Sigmoid colon (tissue), 7 donors: ENCODE data around the gene HEXD. TPM values are rescaled to one million over a fixed set of nuclear protein-coding genes. Genes with fewer than 3 reads are reported as not detected.

Source experiments
- DNase-seq: peaks from one replicate; pipeline ENCODE4 v3.0.0-alpha.2; 2019
- H3K27ac ChIP-seq, 4 donors: fragments of 200-600 bp; sonication (generic); one replicate each; pipeline ENCODE4 v1.5.1; 2016 to 2019; ENCODE audit warnings: mild to moderate bottlenecking in 1 of 4
- H3K27me3 ChIP-seq, 3 donors: fragments of 200-600 bp; sonication (generic); one replicate each; pipeline ENCODE4 v1.5.1; 2019; ENCODE audit warnings: mild to moderate bottlenecking in 1 of 3
- H3K36me3 ChIP-seq, 4 donors: fragments of 200-600 bp; sonication (generic); one replicate each; pipeline ENCODE4 v1.5.1; 2016 to 2019
- H3K4me1 ChIP-seq, 4 donors: fragments of 200-600 bp; sonication (generic); one replicate each; pipeline ENCODE4 v1.5.1; 2017 to 2019
- H3K4me3 ChIP-seq, 4 donors: fragments of 200-600 bp; sonication (generic); one replicate each; pipeline ENCODE4 v1.5.1; 2017 to 2019; ENCODE audit warnings: mild to moderate bottlenecking in 2 of 4, moderate library complexity in 1 of 4
- H3K9me3 ChIP-seq, 4 donors: fragments of 200-600 bp in 3 of 4; sonication (generic) in 3 of 4; one replicate each; pipeline versions ENCODE4 v1.5.1 to v1.6.1; 2013 to 2019
- CTCF ChIP-seq, 4 experiments: fragments of 450-650 bp in 3 of 4; fragments of 200-600 bp in 1 of 4; IDR thresholded peaks; one replicate each; pipeline ENCODE4 v1.5.1; 2016 to 2019; ENCODE audit warnings: antibody characterized with exemption in 4 of 4, mild to moderate bottlenecking in 3 of 4, moderate library complexity in 2 of 4
- EP300 ChIP-seq, 4 donors: sonication (generic); formaldehyde crosslinking; IDR thresholded peaks; one replicate each; pipeline ENCODE4 v1.6.1; 2017; ENCODE audit warnings: antibody characterized with exemption in 4 of 4
- POLR2A ChIP-seq, 2 donors: fragments of 450-650 bp; IDR thresholded peaks; one replicate each; pipeline ENCODE4 v1.6.1; 2016; ENCODE audit warnings: antibody characterized with exemption in 2 of 2, mild to moderate bottlenecking in 2 of 2, moderate library complexity in 2 of 2
- POLR2AphosphoS5 ChIP-seq, 4 donors: sonication (generic); formaldehyde crosslinking; IDR thresholded peaks; one replicate each; pipeline ENCODE4 v1.6.1; 2017; ENCODE audit warnings: antibody characterized with exemption in 4 of 4
- WGBS, 2 donors: extraction: QIAGEN DNeasy Blood & Tissue Kit; methylation state at CpG; one replicate each; pipeline ENCODE4 v1.1.7; 2013; 5-methylcytosine and 5-hydroxymethylcytosine counted together
- intact Hi-C: fragments of 100-400 bp; cut with DNase I; formaldehyde crosslinking; loops from one replicate; pipeline ENCODE4 v1.15.1; 2023
- polyA plus RNA-seq, 3 donors: library from polyadenylated mRNA; stranded (reverse); fragments of 200-250 nt; gene quantifications; one replicate each; pipeline ENCODE4 v1.2.3, GENCODE V29; 2013
- total RNA-seq, 4 donors: library from RNA; depleted of rRNA; stranded (reverse); fragments of >200 nt; gene quantifications; one replicate each; pipeline ENCODE4 v1.1.0, GENCODE V29; 2016
- donor health status: healthy with polysubstance abuse.
- donor health status: Bipolar disorder and iron deficiency.
- donor health status: healthy.

Gene HEXD
- total and polyA plus RNA-seq, 7 donors: 9.5 to 46.2 (median 23.9) TPM

- no peaks in the 10 kb centered on the region for H3K27me3 ChIP-seq
- intact Hi-C loops: no loop called here
- H3K9me3 ChIP-seq: no peaks in the 10 kb centered on the region
- H3K36me3 ChIP-seq: peaks cover 0 to 38% (median 0%) of the 10 kb centered on the region in 4 donors
- 93 to 95% methylated on average over 18 of the region's 18 CpGs for WGBS, 2 donors
- TF ChIP-seq POLR2AphosphoS5 (IDR thresholded peaks at IDR 0.05): no peak
- no peak for TF ChIP-seq POLR2A (IDR thresholded peaks at IDR 0.05)
- no peak for TF ChIP-seq EP300 (IDR thresholded peaks at IDR 0.05)
- TF ChIP-seq CTCF (IDR thresholded peaks at IDR 0.05): no peak
- H3K4me1 ChIP-seq: no peaks in the 10 kb centered on the region
- H3K27ac ChIP-seq: no peak overlapping the region
- DNase-seq: no peak
- no peak overlapping the region for H3K4me3 ChIP-seq
Measured at GRCh38 chr17:82437325-82437668, 19.1 kb downstream of the HEXD start.

- H3K4me1 ChIP-seq: no peaks in the 10 kb centered on the region
- DNase-seq: no peak
- no peaks in the 10 kb centered on the region for H3K9me3 ChIP-seq
- intact Hi-C loops: no loop called here
- WGBS, 2 donors: 89 to 94% methylated on average over 26 of the region's 26 CpGs
- peaks cover 0 to 49% (median 6%) of the 10 kb centered on the region in 4 donors for H3K36me3 ChIP-seq
- no peaks in the 10 kb centered on the region for H3K27me3 ChIP-seq
- H3K4me3 ChIP-seq: no peak overlapping the region
- no peak for TF ChIP-seq EP300 (IDR thresholded peaks at IDR 0.05)
- TF ChIP-seq CTCF (IDR thresholded peaks at IDR 0.05): no peak
- TF ChIP-seq POLR2AphosphoS5 (IDR thresholded peaks at IDR 0.05): no peak
- no peak for TF ChIP-seq POLR2A (IDR thresholded peaks at IDR 0.05)
- H3K27ac ChIP-seq: no peak overlapping the region
Measured at GRCh38 chr17:82438401-82439193, 20.4 kb downstream of the HEXD start.

- Histone ChIP-seq H3K4me1 (no peaks in the 10 kb centered on the region), H3K27me3 (no peaks in the 10 kb centered on the region), H3K27ac (no peak overlapping the region), H3K36me3 (peaks cover 0 to 50% (median 7%) of the 10 kb centered on the region in 4 donors), H3K9me3 (no peaks in the 10 kb centered on the region), H3K4me3 (no peak overlapping the region)
- intact Hi-C loops: no loop called here
- 91% methylated on average over 29 of the region's 29 CpGs for WGBS, 2 donors
- no peak for TF ChIP-seq CTCF (IDR thresholded peaks at IDR 0.05)
- no peak for TF ChIP-seq EP300 (IDR thresholded peaks at IDR 0.05)
- no peak for TF ChIP-seq POLR2A (IDR thresholded peaks at IDR 0.05)
- TF ChIP-seq POLR2AphosphoS5 (IDR thresholded peaks at IDR 0.05): no peak
- DNase-seq: no peak
Measured at GRCh38 chr17:82439194-82439828, 21.2 kb downstream of the HEXD start.

- H3K9me3 ChIP-seq: no peaks in the 10 kb centered on the region
- intact Hi-C loops: no loop called here
- WGBS, 2 donors: 95 to 96% methylated on average over 34 of the region's 34 CpGs
- DNase-seq: no peak
- no peaks in the 10 kb centered on the region for H3K27me3 ChIP-seq
- peaks cover 0 to 56% (median 7%) of the 10 kb centered on the region in 4 donors for H3K36me3 ChIP-seq
- TF ChIP-seq POLR2AphosphoS5 (IDR thresholded peaks at IDR 0.05): no peak
- no peak for TF ChIP-seq CTCF (IDR thresholded peaks at IDR 0.05)
- no peak for TF ChIP-seq EP300 (IDR thresholded peaks at IDR 0.05)
- no peak for TF ChIP-seq POLR2A (IDR thresholded peaks at IDR 0.05)
- peaks cover 0 to under 1% (median 0%) of the 10 kb centered on the region in 4 donors for H3K4me1 ChIP-seq
- H3K4me3 ChIP-seq: no peak overlapping the region
- no peak overlapping the region for H3K27ac ChIP-seq
Measured at GRCh38 chr17:82439829-82440365, 21.8 kb downstream of the HEXD start.
